Hypothalamus (tissue), 51 donors: ENCODE data around the gene ILKAP.
"Not testable (repeated sequence)": the region's sequence is repeated elsewhere in the genome, so short reads cannot be mapped to it uniquely, and the experiment has no call there.

ENCODE experiments used
- DNase-seq, 51 donors: peaks; one replicate each; lab custom pipeline; 2025; lab: John Stamatoyannopoulos, UW

Gene ILKAP

GRCh38 chr2:238203973-238204683 lies 633 bp upstream of the ILKAP start:
- DNase-seq, result no peak

- peak in 1 of 51 donors; percentile 24 for DNase-seq
These were observed 985 bp downstream of the ILKAP start for GRCh38 chr2:238202326-238203093.

- no peak for DNase-seq
These were observed 13.1 kb downstream of the ILKAP start for GRCh38 chr2:238190445-238190844.

- DNase-seq, result peak in 11 of 51 donors; percentile 9 to 73 (median 29)
These were observed 15.6 kb downstream of the ILKAP start for GRCh38 chr2:238187618-238188548.

- DNase-seq, result no peak
These were observed 19.7 kb downstream of the ILKAP start for GRCh38 chr2:238183821-238184220.

- DNase-seq, result no peak
These were observed 21.1 kb downstream of the ILKAP start for GRCh38 chr2:238182362-238182761.

GRCh38 chr2:238180554-238180953 lies 22.9 kb downstream of the ILKAP start:
- DNase-seq, result no peak

GRCh38 chr2:238176613-238177012 lies 26.9 kb downstream of the ILKAP start:
- DNase-seq, result no peak

- DNase-seq, result no peak
These were observed 28.8 kb downstream of the ILKAP start for GRCh38 chr2:238174701-238175100.

- no peak for DNase-seq
These were observed 29.2 kb downstream of the ILKAP start for GRCh38 chr2:238174291-238174690.

- no peak for DNase-seq
These were observed 29.8 kb downstream of the ILKAP start for GRCh38 chr2:238173692-238174091.

GRCh38 chr2:238172439-238172838 lies 31.1 kb downstream of the ILKAP start:
- DNase-seq, result no peak

GRCh38 chr2:238171575-238172187 lies 31.8 kb downstream of the ILKAP start:
- no peak for DNase-seq

- DNase-seq, result not testable (repeated sequence)
These were observed 32.4 kb downstream of the ILKAP start for GRCh38 chr2:238171072-238171431.

GRCh38 chr2:238170386-238171071 lies 33.0 kb downstream of the ILKAP start:
- no peak for DNase-seq

GRCh38 chr2:238169708-238170251 lies 33.7 kb downstream of the ILKAP start:
- peak in 2 of 51 donors; percentile 11 to 47 for DNase-seq

GRCh38 chr2:238169048-238169707 lies 34.3 kb downstream of the ILKAP start:
- no peak for DNase-seq

- no peak for DNase-seq
These were observed 35.1 kb downstream of the ILKAP start for GRCh38 chr2:238168196-238169047.
